Urothelium cell line (cell line): ENCODE data around the gene FAM184A.
"Not testable (repeated sequence)": the region's sequence is repeated elsewhere in the genome, so short reads cannot be mapped to it uniquely, and the experiment has no call there.

Experiments used
- DNase-seq: peaks from one replicate; pipeline ENCODE4 v3.0.0; 2011; ENCODE audit warnings: low spot score, mixed read lengths
- FAIRE-seq: peaks from 2 replicates; lab custom pipeline; 2011; peaks lifted over from hg19 to GRCh38; lab: Jason Lieb, UNC

The FAM184A gene

DNA sequence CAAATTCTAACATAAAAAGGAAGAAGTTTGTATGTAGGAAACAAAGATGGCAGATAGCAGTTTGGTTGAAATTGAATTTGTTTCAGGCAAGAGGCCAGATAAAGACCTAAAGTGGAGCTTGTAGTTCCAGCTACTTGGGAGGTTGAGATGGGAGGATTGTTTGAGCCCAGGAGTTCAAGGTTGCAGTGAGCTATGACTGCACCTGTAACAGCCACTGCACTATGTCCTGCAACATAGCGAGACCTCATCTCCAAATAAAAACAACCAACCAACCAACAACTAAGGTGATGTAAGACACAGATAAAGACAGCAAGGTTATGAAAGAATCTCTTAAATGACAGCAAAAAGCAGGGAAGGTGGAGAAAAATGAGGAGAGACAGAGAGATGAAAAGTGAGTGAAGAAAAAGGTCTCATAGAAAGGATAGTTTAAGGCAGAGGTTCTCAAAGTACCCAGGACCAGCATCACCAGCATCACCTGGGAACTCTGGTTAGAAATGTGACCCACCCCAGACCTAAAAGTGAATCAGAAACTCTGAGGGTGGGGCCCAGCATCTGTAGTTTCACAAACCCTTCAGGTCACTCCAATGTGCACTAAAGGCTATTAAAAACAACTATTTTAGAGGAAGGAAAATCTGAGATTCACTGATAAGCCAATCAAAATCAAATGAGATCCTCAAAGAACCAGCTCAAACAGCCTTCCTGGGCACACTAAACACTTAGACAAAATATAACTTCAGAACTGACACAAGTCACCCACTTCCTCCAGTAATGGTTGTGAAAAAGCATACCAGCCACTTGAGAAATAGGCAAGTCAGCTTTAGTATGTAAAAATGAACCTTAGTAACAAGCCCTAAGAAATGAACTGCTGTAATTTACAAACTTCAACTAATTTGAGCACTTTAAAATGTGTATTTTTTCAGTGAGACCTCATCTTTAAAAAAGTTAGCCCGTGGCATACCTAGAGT, 57.6 kb downstream of the FAM184A start:
- DNase-seq = no peak
- no peak for FAIRE-seq

DNA sequence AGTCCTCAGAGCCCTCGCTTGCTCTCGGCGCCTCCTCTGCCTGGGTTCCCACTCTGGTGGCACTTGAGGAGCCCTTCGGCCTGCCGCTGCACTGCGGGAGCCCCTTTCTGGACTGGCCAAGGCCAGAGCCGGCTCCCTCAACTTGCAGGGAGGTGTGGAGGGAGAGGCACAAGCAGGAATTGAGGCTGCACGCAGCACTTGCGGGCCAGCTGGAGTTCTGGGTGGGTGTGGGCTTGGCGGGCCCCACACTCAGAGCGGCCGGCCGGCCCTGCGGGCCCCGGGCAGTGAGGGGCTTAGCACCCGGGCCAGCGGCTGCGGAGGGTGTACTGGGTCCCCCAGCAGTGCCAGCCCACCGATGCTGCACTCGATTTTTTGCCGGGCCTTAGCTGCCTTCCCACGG, 63.3 kb downstream of the FAM184A start:
- FAIRE-seq, DNase-seq: not testable (repeated sequence)

GRCh38 chr6:119012521-119012920, 65.9 kb downstream of the FAM184A start:
- FAIRE-seq = no peak
- DNase-seq = peak; percentile 25

- not testable (repeated sequence) for DNase-seq, FAIRE-seq
Observed at GRCh38 chr6:119009266-119009665, 69.2 kb downstream of the FAM184A start.

DNA sequence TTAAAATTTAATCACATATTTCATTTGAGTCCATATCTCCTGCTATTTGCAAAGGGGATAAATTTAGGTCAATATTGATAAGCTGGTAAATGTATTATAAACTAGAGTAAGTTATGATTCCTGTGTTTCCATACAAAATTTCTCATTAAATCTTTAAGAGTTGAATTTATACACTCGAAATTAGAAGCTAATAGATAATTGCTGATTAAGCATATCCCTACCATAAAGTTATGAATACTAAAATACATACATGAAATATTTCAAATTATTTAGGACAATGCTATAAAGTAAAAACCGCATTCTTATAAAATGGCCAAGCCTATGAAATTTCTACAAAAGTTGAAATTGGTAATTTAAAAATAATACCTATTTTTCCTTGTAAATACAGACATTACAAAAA, 71.5 kb downstream of the FAM184A start:
- FAIRE-seq (no peak), DNase-seq (no peak)

DNA sequence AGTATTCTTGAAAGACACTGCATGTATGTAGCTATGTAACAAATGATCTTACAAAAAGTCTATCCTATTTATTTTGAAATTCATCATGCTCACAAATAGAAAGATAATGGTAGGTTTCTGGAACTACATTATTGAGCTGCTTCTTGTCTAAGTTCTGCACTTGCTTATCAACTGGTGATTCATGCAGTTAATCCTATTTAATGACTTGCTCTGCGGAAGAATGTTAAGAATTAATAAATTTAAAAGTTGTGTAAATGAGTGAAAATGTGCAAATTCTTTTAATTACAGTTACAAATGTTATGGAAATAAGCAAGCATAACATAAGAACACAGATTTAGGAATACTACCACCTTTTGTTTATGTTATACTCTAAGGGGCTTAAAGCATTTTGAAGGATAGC, 76.4 kb downstream of the FAM184A start:
- no peak for DNase-seq
- FAIRE-seq = no peak

DNA sequence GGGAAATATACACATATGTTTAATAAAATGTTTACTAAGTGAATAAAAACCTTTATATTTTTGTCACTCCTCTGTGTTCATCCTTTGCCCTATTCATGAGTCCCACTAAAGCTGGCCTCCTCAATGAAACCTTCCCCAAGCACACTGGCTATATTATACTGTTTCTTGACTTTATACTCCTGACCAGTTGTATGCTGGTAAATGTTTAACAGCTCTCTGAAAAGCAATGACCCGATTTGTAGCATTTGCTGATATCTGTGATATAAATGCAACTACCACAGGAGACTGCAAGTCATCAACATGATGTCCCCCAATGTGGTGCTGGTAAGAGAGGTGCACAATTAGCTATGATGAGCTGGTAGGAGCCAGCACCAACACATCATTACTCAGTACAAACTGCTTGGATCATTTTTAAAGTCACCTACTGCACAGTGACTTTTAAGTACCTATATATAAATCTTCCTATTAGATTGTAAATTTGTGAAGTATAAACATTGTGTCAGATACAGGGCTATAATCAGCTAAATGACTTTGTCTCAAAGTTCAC, 78.9 kb downstream of the FAM184A start:
- no peak for FAIRE-seq

GRCh38 chr6:118997426-118997825, 81.0 kb downstream of the FAM184A start:
- DNase-seq, FAIRE-seq: not testable (repeated sequence)

More for the DNA sequence above, 78.9 kb downstream of the FAM184A start:
- DNase-seq = no peak

GRCh38 chr6:118996289-118996820, 82.1 kb downstream of the FAM184A start:
- DNase-seq = no peak
- FAIRE-seq = no peak

DNA sequence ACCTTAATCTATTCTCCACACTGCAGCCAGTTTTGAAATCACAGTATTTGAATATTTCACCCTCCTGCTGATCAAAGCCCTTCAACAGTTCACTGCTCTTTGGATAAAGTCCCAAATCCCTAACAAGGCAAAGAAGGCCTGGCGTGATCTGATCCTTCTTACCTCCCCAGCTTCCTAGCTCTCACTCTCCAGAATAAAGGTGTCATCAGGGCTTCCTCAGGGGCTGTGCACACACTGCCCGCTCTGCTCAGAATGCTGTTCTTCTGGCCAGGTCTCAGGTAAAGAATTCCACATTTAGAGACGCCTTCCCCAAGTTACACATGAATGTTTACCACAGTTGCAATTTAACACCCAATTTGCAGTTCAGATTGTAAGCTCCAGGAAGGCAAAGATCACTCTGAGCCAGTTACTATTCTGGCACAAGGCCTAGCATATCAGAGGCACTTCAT, 84.6 kb downstream of the FAM184A start:
- no peak for DNase-seq
- no peak for FAIRE-seq

GRCh38 chr6:118993358-118993757, 85.1 kb downstream of the FAM184A start:
- DNase-seq = no peak
- no peak for FAIRE-seq

GRCh38 chr6:118992186-118992795, 86.2 kb downstream of the FAM184A start:
- no peak for DNase-seq
- no peak for FAIRE-seq

DNA sequence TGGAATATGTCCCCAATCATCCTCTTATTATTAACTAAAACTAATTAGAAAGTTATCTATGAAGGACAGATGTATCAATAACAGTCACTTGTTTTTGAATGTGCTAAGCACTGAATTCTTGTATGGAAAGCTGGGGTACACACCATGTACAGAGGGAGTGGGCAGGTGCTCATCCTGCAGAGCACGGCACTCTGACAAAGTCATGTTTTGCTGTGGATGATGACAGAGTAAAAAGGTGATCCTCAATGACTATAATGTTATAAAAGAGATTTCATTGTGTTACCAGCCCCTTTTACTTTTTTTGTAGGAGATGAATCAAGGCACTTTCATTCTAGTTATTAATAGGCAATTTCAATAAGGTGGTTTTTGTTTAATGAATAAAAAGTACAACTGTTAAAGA, 92.2 kb downstream of the FAM184A start:
- FAIRE-seq = no peak
- DNase-seq = no peak

- FAIRE-seq (no peak), DNase-seq (no peak)
Observed at GRCh38 chr6:118985123-118985830, 93.2 kb downstream of the FAM184A start.

- no peak for FAIRE-seq
- DNase-seq = no peak
Observed at GRCh38 chr6:118984342-118984741, 94.1 kb downstream of the FAM184A start.

- DNase-seq (no peak), FAIRE-seq (no peak)
Observed at GRCh38 chr6:118982575-118982911, 95.9 kb downstream of the FAM184A start.

DNA sequence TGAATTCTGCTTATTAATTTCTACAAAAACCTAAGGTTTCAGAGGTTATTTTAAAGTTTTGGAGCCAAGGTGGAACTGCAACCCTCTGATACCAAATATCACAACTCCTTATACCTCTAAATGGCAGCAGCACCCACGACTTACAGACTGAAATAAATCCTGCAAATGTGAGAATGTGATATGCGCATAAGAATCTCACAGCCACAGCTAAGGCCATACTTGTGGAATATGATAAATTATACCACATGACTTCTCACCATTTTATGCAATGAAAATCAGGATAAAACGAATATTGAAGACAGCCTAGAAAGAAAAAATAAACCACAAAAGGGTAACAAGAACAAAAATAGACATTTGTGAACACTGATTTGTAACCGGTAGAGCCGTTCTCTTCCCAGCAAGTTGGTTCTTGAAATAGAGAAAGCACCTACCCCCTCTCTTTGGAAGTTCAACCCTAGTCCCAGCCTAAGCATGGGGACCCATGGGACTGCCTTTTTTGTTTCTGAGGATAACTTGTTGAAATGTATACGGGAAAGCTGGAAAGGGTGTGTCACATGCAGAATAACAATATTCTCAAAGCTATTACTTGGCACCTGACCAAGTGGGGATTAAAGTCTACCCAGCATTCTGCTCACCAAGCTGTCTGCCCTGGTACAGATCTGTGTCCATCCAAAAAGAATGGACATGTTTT, 96.4 kb downstream of the FAM184A start:
- DNase-seq = no peak
- FAIRE-seq = no peak

- DNase-seq (no peak), FAIRE-seq (no peak)
Observed at GRCh38 chr6:118980063-118980462, 98.4 kb downstream of the FAM184A start.

GRCh38 chr6:118974790-118975189, 103.7 kb downstream of the FAM184A start:
- FAIRE-seq (no peak), DNase-seq (no peak)

DNA sequence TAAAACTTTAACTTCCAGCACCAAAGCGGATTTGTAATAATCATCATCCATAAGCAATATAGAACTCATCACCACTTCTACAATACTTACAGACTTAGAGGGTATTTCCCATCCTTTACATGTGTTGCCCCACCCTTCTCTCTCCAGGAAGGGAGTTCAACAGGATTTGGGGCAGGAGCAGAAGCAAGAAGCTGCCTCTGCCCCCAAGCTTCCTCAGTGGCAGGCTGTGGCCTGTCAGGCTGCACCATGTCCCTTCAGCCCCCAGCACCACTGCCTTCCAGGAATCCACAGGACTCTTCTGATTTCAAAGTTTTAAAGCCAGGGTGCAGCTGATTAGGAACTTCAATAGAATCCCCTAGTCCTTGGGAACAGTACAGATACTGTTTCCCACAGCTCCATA, 106.8 kb downstream of the FAM184A start:
- FAIRE-seq = no peak

More for the DNA sequence above, 106.8 kb downstream of the FAM184A start:
- no peak for DNase-seq
